COLO829 (cell line): ENCODE results near the gene TAC3.
A peak's percentile ranks its signal among the peaks of the same experiment; 100 is the strongest.
"Not testable (repeated sequence)": the region's sequence is repeated elsewhere in the genome, so short reads cannot be mapped to it uniquely, and the experiment has no call there.

Experiments used
- DNase-seq: peaks from one replicate; pipeline ENCODE4 v3.0.0; 2012; ENCODE audit warnings: low spot score

TAC3 gene

DNA sequence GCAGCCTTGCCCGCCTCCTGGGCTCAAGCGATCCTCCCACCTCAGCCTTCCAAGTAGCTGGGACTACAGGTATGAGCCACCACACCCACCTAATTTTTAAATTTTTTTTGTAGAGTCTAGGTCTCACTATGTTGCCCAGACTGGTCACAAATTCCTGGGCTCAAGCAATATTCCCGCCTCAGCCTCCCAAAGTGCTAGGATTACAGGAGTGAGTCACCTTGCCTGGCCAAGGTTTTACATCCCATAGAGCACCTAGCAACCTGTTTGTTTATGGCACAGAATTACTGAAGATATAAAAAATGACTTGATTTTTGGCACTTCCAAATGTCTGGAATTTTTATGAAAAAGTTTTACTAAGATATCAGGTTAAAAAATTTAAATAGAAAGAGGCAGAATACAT, 17.1 kb upstream of the TAC3 start:
- no peak for DNase-seq

DNA sequence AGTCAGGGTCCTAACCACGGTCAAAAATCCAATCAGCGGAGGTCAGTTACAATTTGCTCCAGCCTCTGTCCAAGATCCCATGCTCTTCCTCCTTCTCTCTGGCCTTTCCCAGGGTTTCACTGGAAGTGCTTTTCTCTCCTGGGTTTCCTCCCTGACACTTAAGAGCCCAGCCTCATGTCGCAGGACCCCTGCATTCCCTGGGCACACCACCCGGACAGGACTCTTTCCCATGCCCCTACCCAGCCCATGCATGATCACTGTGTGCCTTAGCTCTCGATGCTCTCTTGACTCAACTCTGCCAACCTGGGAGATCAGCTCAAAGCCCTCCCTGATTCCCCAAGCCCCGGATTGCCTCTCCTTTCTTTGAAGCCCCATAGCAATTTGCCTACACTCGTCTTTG, 15.5 kb upstream of the TAC3 start:
- no peak for DNase-seq

DNA sequence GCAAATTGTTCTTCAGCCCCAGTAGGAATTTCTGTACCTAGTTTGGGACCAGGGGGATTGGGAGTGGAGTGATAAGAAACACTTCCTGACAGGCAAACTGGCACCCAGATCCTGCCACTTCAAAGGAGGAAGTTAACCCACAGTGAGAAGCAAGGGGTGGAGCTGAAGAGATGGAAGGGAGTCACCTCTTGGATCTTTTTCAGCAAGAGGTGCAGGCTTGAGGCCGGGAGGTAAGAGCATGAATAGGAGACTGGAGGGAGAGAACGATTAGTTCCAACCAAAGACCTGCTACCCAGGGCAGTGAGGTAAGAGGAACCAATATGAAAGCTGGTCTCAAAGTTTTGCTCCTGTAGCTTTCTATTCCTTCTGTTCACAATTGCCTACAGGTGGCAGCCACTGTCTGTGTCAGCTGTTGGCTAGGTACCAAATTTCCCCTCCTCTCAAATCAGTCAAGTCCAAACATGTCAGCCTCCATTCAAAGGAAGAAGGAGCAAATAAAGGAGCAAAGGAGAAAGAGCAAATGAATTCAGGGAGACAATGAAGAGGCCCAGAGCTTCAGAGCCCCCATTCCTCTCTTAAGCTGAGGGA, 14.9 kb upstream of the TAC3 start:
- no peak for DNase-seq

DNA sequence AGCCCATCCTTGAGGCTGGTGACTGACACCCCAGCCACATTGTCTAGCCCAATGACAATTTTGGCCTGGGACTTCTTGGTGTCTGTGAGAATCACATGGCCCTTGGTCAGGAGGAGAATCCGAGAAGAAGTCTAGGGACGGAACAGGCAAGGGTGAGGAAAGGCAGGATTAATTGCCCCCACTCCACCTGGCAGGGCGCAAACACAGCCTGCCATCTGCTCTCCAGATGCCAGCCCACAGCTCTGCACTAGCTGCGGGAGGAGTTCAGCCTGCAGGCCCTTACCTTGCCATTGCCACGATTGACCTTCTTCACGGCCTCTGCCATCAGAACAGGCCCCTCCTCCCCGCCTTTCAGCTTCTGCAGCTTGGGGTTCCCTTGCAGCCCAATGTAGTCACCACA, 13.1 kb upstream of the TAC3 start:
- no peak for DNase-seq

DNA sequence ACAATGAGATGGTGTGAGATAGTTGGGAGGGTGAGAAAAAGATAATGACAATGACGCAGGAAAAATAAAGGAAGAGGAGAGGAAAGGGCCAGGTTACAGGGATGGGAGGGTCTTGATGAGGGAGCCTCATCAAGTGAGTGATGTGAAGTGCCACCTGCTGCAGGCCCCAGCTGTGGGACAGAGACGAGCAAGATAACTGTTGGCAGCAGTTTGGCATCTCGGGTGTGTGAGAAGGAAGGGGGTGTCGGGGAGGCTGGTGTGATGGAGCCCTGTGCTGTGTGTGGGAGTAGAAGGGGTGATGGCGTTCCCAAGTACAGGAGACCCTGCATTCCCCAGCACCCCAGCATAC, 11.4 kb upstream of the TAC3 start:
- no peak for DNase-seq

DNA sequence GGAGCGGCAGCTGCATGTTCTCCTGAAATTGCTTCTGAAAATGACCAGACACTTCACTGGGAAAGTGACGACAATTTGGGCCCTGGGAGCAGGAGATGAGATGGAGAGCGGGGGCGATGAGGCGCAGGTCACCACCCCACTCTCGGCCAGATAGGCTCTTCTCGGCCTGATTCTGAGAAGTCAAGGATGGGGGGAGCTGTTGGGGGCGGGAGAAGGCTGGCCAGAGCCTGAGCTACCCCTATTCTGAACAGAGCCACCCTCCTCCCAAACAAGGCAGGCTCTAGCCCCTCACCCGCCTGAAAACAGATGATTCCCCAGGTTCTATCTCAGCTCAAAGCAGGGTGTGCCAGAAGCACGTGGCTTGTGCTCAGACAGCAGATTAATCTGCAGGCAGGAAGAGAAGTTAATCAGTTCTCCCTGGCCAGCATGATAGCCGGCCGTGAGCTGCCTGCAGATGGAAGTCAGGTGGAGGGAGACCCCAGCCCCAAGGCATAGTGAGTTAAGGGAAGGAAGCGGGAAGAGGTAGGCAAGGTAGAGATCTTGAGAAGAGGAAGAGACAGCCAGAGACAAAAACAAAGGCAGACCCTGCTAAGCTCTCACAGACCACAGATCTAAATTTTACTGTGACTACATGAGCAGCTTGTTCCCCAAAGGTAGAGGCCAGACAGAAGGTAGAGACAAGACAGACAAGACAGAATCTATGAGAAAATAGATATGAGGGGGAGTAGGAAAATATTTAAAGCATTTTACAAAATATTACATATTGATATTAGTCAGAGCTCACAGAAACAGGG, 10.9 kb upstream of the TAC3 start:
- no peak for DNase-seq

DNA sequence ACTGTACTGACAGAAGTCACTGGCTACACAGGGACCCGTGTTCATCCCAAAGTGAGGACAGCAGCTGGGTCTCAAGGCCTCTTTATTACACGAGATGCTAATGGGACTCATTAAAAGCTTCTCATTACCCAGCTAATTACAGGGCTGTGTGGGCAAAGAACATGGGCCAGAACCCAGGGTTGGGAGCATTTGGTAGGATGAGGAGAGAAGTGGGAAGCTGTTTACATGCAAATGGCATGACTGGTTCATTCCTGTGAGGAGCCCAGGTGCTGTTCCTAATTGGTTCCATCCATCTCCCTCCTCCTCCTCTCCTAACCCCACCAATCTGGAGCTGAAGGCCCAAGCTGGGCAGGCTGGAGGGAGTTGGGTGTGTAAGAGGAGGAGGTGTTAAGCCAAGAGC, 8.9 kb upstream of the TAC3 start:
- no peak for DNase-seq

DNA sequence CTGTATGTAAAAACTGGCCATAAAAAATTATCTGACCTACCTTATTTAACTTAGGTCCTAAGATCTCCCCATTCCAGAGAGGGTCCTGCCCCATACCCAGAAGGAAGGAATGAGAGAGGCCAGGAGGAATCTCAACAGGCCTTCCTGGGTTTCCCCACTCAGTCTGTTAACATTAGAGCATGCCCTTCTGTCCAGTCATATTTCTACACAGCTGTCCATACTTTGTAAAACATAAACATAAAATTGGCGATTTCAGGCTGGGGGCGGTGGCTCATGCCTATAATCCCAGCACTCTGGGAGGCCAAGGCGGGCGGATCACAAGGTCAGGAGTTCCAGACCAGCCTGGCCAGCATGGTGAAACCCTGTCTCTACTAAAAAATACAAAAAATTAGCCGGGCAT, 6.0 kb upstream of the TAC3 start:
- DNase-seq = not testable (repeated sequence)

DNA sequence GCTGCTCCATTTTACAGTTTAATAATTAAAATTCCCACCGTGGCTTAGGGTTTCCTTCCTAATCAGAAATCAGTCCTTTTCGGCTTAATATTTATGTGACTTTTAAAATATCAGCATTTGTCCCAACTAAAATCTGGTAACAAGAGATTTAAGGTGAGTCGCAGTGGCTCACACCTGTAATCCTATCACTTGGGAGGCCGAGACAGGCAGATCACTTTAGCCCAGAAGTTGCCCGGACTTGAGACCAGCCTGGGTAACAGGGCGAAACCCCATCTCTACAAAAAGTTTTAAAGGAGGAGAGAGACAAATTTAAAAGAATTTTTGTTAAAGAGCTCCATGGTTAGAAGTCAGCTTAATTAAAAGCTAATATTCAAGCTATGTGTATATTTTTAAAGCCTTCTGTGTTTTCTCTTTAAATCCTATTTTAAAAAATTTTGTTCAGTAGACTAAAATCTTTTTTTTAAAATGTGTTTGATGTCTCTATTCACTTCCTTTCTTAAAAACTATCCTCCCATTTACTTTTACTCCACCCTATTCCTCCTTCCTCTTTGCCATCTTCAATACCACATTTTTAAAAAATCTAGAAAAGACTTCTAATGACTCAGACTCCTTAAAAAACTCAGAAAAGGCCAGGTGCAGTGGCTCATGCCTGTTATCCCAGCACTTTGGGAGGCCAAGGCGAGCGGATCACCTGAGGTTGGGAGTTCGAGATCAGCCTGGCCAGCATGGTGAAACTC, 3.8 kb upstream of the TAC3 start:
- DNase-seq = no peak

DNA sequence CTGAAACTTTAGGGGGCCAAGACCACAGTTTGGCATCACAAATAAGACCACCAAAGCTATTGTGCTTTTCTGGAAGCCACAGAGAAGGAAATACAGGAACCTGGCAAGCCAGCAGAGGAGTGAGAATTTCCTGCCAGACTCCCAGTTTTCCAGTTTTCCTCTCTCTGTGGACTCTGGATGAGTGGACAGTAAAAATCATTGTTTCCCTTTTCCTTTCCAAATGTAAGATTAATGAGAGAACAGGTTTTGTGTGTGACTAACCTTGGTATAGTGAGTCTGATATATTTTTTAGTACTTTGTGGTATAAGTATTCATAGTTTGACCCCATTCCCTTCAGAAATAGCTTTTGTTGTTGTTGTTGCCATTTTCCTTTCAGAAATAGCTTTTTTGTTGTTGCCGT, 2.6 kb upstream of the TAC3 start:
- DNase-seq = no peak

DNA sequence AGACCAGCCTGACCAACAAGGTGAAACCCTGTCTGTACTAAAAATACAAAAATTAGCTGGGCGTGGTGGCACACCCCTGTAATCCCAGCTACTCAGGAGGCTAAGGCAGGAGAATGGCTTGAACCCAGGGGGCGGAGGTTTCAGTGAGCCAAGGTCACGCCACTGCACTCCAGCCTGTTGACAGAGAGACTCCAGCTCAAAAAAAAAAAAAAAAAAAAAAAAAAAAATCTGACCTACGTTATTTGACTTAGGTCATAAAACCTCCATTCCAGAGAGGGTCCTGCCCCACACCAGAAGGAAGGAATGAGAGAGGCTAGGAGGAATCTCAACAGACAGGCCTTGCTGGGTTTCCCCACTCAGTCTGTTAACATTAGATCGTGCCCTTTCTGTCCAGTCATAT, 2.0 kb upstream of the TAC3 start:
- not testable (repeated sequence) for DNase-seq

DNA sequence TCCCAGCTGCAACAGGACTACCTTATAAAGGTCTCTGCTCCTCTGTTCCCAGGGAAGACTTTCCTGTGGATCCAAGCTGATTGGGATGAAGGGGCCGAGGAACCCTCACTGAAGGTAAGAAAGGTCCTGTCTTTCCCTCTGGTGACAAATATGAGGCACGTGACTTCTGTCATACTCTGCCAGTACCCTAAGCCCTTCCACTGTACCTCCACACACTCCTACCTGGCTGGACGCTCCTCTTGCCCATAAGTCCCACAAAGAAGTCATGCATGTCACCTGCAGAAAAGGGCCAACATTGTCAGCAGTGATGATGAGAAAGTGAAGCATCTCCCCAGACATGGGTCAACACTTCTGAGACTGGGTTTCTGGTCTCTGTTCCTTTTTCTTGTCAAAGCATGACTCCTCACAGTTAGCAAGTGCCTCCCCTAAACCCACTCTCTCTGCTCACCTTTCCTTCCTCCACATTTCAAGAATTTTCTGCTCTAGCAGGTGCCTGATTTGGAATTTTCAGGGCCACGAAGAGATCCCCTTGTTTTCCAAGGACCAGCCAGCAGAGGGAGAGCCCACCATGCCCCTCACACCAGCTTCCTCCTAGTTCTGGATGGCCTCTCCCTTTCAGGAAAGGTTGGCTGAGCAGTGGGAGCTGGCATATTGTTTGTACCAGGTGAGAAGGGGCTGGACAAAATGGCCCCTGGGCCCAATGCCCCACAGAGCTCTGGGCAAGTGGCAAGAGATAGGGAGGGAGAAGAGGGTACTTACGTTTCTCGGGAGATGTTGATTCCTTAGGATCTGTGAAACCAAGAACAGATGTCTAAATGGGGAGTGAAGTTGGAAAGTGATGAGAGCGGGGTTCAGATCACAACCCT, 3.5 kb downstream of the TAC3 start:
- no peak for DNase-seq

DNA sequence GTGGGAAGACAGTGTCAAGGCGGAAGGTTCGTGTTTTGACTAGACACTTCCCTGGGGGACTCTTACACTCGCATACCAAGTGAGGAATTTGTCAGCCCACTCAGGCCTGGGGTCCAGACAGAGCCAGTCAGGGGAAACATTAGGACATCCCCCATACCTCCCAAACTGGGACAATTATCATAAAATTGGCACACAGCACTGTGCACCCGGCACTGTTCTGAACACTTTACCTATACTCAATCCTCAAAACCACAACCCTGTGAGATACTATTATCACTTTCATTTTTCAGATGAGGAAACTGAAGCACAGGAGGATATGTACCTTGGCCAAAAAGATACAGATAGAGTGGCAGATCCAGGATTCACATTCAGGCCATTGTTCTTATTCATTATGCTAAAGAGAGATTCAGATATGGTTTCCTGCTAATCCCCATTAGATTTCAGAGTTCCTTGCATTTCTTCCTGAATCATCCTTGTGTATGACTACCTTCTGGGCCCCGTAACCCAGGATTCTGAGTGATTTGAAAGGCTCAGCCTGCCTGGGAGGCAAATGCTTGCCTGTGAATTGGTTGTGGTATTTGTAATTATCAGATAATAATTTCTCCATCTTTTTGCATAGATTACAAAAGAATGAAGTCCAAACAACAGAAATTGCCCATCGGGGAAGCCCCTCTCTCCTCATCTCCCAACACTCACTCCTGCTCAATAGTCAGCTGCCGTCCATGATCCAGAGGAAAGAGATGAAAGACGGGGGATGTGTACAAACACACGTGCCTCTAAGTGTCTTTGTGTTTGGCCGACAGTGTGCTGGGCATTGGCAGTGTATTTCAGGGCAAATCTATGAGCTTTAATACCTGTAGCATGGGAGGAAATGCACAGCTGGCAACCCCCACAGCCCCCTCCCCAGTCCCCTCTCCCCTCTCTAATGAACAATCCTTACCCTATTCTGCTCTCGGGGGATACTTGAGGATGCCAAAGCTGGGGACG, 4.6 kb downstream of the TAC3 start:
- DNase-seq = no peak

DNA sequence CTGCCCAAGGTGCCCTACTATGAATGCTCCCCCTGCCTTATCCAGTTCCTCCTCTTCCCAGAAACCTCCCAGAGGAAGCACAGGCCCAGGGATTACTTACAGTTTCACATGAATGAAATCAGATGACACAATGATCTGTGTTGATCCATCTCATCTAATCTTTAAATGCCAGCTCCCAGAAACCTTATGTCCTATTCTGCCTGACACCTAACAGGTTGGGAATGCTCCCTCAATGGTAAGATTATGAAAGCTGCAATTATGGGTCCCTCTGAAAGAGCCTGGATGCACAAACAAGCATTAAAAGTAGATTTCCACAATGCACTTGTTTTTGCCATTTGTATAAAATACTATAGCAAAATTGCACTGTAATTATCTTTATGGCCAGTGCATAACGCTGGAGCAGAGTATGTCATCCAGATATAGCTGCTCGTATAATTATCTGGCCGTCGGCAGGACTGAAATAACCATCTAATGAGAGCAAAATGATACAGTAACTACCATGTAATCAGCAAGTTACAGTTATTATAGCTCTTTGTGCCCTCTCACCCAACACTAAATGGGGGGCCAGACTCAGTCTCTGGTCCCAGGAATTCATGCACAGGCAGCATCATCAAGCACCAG, 5.6 kb downstream of the TAC3 start:
- no peak for DNase-seq

DNA sequence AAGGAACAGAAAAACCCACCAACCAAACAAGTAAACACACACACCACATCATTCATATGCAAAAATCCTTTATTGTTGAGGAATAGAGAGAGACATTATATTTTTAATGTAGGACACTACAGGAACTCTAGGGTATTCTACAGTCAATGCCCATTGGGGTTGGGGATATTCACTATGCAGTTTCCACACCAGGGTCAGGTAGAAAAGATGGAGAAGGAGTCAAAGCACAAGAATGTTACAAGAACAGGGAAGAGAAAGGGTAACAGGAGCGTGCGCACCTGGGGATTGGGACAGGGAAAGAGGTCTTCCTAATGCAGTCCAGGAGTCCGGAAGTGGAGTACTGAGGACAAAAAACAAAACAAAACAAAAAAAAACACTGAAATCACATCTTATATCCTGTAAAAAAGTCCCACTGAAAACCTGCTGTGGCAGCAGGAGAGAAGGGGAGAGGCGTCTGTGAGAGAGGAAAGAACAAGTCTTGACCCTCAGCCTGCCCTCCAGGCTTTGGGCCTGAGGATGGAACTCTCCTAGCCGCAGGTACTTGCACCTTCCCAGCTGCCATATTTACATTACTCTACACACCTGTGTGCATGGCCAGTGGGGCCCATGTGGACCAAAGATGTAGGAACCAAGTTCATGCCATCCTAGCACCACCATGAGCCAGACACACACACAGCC, 6.2 kb downstream of the TAC3 start:
- DNase-seq = no peak

DNA sequence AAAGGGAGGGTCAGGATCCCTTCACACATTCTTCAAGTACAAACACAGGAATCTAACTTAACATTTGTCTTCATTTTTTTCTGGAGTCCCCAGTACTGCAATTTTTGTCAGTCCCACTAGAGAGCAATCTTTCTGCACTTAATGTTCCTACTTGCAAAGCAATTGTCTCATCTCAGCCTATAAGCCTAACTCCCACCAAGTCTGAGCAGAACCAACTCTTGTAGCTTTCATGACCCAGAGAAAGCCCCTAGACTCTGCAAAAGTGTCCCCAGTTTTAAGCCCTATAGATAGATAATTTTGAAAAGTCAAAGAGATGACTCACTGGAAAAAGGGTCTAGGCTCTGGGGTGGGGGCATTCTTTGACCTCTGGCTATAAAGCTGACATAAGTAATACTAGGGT, 8.2 kb downstream of the TAC3 start:
- DNase-seq = peak; percentile 59

DNA sequence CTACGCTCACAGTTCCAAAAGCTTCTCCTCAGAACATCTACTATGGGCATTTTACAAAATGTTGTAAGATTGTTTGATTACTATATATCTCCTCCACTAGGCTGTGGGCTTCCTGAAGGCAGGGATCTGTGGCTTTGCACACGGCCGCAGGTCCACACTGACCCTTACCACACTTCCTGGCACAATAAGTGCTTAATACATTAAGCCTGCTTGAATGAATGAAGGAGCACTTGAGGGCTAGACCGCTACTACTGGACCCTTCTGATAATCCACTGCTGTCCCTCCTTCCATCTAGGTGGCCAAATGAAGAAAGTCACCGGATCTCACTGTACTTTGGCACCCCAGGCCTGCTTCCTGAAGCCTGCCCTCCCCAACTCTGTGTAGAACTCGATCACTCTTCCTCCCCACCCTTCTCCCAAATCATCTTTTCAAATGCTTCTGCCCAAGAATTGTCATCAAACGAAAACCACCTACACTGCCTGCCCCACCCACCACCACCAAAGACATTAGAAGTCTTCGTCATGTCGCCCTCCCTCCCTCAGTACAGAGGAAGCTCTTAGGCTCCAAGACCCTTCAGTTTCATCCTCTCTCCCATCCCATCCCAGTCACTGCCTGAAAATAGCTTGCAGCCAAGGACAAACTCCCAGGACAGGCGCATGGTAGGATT, 9.4 kb downstream of the TAC3 start:
- no peak for DNase-seq

DNA sequence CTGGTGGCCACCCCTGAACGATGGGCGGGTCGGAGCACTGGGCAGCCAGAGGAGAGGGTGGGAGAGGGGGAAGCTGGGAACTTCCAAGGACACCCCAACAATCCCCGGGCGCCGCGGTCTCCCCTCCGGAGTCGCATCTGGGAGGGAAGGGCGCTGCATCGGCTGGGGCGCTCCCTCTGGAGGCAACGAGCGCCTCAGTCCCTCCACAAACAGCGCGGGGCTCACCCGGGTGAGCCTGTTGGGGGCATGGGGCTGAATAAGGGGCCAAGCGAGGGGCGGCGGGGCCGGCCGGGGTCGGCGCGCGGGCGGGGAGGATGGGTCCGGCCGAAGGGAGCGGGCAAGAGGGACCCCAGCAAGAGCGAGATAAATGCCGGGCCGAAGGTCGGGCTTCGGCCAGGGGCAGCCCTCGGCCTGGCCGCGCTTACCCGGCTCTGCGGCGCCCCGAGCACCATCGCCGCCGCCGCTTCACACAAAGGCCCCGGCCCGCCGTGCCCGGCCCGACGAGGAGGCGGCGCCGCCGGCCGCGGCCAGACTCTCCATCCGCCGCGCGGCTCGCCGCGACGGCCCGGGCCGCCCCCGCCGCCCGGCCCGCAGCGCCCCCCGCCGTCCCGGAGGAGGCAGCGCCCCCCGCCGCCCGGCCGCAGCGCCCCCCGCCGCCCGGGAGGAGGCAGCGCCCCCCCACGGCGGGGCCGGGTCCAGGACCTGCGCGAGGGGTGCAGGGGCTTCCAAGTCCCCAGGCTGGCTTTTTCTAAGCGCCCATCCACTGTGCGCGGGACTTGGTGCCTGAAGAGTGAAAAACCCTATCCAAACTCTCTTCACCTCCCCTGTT, 10.1 kb downstream of the TAC3 start, which contains the start of gene ZBTB39:
TSS of gene ZBTB39 (minus strand) at position 567 of the 829 bp plus-strand sequence. CDS start 1,629 bp downstream, outside the sequence.
- peak; percentile 54 for DNase-seq

DNA sequence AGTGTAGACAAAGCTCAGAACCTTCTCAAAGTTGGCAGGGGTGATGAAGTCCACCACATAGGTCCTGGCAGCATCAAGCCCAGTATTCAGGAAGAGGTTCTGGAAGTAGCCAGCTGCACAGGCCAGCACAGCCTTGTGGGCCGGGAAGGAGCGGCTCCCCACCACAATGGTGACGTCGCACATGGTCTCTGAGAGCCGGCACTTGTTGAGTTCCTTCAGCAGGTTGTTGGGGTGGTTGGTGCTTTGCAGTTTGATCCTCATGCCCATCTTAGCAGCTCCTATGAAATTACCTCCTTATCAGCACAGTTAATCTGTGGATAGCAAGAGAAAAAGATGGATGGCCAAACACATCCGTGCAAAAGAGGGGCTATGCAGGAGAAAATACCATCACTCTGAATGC, 11.7 kb downstream of the TAC3 start:
- no peak for DNase-seq
